WTC11 (cell line): Measurements from ENCODE around the gene ANKRD23. TPM values are rescaled to one million over a fixed set of nuclear protein-coding genes. Genes with fewer than 3 reads are reported as not detected.

ENCODE experiments used
- ATAC-seq: fragments of 200-7000 bp; cut with Tn5 transposase; 2 replicates; pipeline ENCODE4 v1.10.0; 2021; ENCODE audit warnings: mild to moderate bottlenecking, moderate library complexity
- CTCF ChIA-PET: fragments of 300-600 bp; sonication (Branson Sonifier 250); formaldehyde crosslinking; loops from one replicate; lab custom pipeline; 2021; ENCODE audit warnings: antibody characterized with exemption; lab: Charles Lee
- POLR2A ChIA-PET: fragments of 350-600 bp; sonication (Branson Sonifier 250); formaldehyde crosslinking; loops from one replicate; lab custom pipeline; 2021; ENCODE audit warnings: antibody characterized with exemption; lab: Charles Lee
- DNase-seq: peaks from one replicate; pipeline ENCODE4 v3.0.0; 2021; ENCODE audit warnings: low spot score
- H3K27ac Mint-ChIP-seq: 2 replicates; pipeline ENCODE4 v1.8.0; 2021; ENCODE audit warnings: mixed read lengths
- H3K27me3 Mint-ChIP-seq: 2 replicates; pipeline ENCODE4 v1.8.0; 2021; ENCODE audit warnings: low read depth, mild to moderate bottlenecking, moderate library complexity, mixed read lengths
- H3K36me3 Mint-ChIP-seq: 2 replicates; pipeline ENCODE4 v1.8.0; 2021; ENCODE audit warnings: mixed read lengths
- H3K4me1 Mint-ChIP-seq: 2 replicates; pipeline ENCODE4 v1.8.0; 2022; ENCODE audit warnings: mixed read lengths
- H3K4me3 Mint-ChIP-seq: 2 replicates; pipeline ENCODE4 v1.8.0; 2021; ENCODE audit warnings: mild to moderate bottlenecking, moderate library complexity, mixed read lengths
- H3K9me3 Mint-ChIP-seq: 2 replicates; pipeline ENCODE4 v1.8.0; 2021; ENCODE audit warnings: mixed read lengths
- CREB1 ChIP-seq: sonication (generic); formaldehyde crosslinking; IDR thresholded peaks from 2 replicates; pipeline ENCODE4 v1.8.0; 2023; ENCODE audit warnings: mild to moderate bottlenecking, missing genetic modification reagents
- FOXK1 ChIP-seq: sonication (generic); formaldehyde crosslinking; IDR thresholded peaks from 2 replicates; pipeline ENCODE4 v1.8.0; 2022; ENCODE audit warnings: mild to moderate bottlenecking, moderate library complexity, missing genetic modification reagents
- GABPB1 ChIP-seq: sonication (generic); formaldehyde crosslinking; IDR thresholded peaks from 2 replicates; pipeline ENCODE4 v1.8.1; 2023; ENCODE audit warnings: mild to moderate bottlenecking, missing genetic modification reagents
- GTF2I ChIP-seq: fragments of 250-450 bp; sonication (Bioruptor Pico); conservative IDR thresholded peaks from 2 replicates; pipeline ENCODE4 v1.4.0; 2021; ENCODE audit warnings: mild to moderate bottlenecking
- JUN ChIP-seq: sonication (generic); formaldehyde crosslinking; IDR thresholded peaks from 2 replicates; pipeline ENCODE4 v1.8.0; 2023; ENCODE audit warnings: mild to moderate bottlenecking, missing genetic modification reagents
- MYBL2 ChIP-seq: sonication (generic); formaldehyde crosslinking; IDR thresholded peaks from 2 replicates; pipeline ENCODE4 v1.8.1; 2023; ENCODE audit warnings: mild to moderate bottlenecking, moderate library complexity, missing genetic modification reagents
- NFATC4 ChIP-seq: fragments of 250-450 bp; sonication (Bioruptor Pico); IDR thresholded peaks from 2 replicates; pipeline ENCODE4 v1.9.0; 2021; ENCODE audit warnings: mild to moderate bottlenecking
- NR1H2 ChIP-seq: sonication (generic); formaldehyde crosslinking; IDR thresholded peaks from 2 replicates; pipeline ENCODE4 v1.9.0; 2021; ENCODE audit warnings: mild to moderate bottlenecking, moderate library complexity, missing genetic modification reagents
- RORB ChIP-seq: fragments of 250-450 bp; sonication (Bioruptor Pico); IDR thresholded peaks from 2 replicates; pipeline ENCODE4 v1.9.0; 2021; ENCODE audit warnings: mild to moderate bottlenecking
- ZNF317 ChIP-seq: sonication (generic); formaldehyde crosslinking; IDR thresholded peaks from 2 replicates; pipeline ENCODE4 v1.8.1; 2023; ENCODE audit warnings: low read depth, mild to moderate bottlenecking, moderate library complexity, missing genetic modification reagents, borderline replicate concordance
- total RNA-seq: library from RNA; stranded (reverse); gene quantifications from 3 replicates; pipeline ENCODE4 v1.2.3, GENCODE V29; 2021
- TF ChIP-seq, protein P1 (sequence below): fragments of 250-450 bp; sonication (Bioruptor Pico); IDR thresholded peaks from 2 replicates; pipeline ENCODE4 v1.8.0; 2021; ENCODE audit warnings: mild to moderate bottlenecking
- TF ChIP-seq, protein P2 (sequence below): fragments of 200-600 bp; IDR thresholded peaks from 2 replicates; pipeline ENCODE4 v1.8.0; 2022; ENCODE audit warnings: antibody characterized with exemption
- TF ChIP-seq, protein P3 (sequence below): fragments of 250-450 bp; sonication (Bioruptor Pico); IDR thresholded peaks from 2 replicates; pipeline ENCODE4 v1.9.0; 2021; ENCODE audit warnings: moderate library complexity, mild to moderate bottlenecking, inconsistent platforms, borderline replicate concordance
- TF ChIP-seq, protein P4 (sequence below): sonication (generic); formaldehyde crosslinking; IDR thresholded peaks from 2 replicates; pipeline ENCODE4 v1.8.0; 2022; ENCODE audit warnings: mild to moderate bottlenecking, missing genetic modification reagents
- TF ChIP-seq, protein P5 (sequence below): sonication (generic); formaldehyde crosslinking; IDR thresholded peaks from 2 replicates; pipeline ENCODE4 v1.8.1; 2022; ENCODE audit warnings: low read depth, mild to moderate bottlenecking, moderate library complexity, missing genetic modification reagents, borderline replicate concordance
- TF ChIP-seq, protein P6 (sequence below): sonication (generic); formaldehyde crosslinking; IDR thresholded peaks from 2 replicates; pipeline ENCODE4 v1.8.0; 2022; ENCODE audit warnings: mild to moderate bottlenecking, missing genetic modification reagents

The ANKRD23 gene
- total RNA-seq, 1 experiment from 2014 or later, result 3.2 TPM

DNA sequence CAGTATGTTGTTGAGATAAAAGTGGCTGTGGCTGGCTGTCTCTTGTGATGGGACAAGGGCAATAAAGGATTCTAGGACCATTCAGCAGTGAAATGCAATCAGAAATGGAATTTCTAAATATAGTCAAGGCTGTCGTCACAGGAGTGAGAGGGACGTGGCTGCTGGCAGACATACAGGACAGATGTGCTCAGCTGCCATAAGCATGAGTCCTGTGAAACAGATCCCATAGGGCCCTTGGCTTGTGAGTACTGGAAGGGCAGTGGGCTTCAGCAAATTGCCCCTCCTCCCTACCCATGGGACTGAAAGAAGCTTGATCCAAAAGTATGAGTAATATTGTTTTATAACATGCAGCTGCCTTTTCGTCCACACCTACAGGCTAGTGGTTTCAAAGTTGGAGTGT, 31.9 kb downstream of the ANKRD23 start (continued):
- TF ChIP-seq, protein P1, sequence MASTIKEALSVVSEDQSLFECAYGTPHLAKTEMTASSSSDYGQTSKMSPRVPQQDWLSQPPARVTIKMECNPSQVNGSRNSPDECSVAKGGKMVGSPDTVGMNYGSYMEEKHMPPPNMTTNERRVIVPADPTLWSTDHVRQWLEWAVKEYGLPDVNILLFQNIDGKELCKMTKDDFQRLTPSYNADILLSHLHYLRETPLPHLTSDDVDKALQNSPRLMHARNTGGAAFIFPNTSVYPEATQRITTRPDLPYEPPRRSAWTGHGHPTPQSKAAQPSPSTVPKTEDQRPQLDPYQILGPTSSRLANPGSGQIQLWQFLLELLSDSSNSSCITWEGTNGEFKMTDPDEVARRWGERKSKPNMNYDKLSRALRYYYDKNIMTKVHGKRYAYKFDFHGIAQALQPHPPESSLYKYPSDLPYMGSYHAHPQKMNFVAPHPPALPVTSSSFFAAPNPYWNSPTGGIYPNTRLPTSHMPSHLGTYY (CRISPR knock-in tag), result no peak
- TF ChIP-seq, protein P2, sequence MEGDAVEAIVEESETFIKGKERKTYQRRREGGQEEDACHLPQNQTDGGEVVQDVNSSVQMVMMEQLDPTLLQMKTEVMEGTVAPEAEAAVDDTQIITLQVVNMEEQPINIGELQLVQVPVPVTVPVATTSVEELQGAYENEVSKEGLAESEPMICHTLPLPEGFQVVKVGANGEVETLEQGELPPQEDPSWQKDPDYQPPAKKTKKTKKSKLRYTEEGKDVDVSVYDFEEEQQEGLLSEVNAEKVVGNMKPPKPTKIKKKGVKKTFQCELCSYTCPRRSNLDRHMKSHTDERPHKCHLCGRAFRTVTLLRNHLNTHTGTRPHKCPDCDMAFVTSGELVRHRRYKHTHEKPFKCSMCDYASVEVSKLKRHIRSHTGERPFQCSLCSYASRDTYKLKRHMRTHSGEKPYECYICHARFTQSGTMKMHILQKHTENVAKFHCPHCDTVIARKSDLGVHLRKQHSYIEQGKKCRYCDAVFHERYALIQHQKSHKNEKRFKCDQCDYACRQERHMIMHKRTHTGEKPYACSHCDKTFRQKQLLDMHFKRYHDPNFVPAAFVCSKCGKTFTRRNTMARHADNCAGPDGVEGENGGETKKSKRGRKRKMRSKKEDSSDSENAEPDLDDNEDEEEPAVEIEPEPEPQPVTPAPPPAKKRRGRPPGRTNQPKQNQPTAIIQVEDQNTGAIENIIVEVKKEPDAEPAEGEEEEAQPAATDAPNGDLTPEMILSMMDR, result no peak
- TF ChIP-seq, protein P3, sequence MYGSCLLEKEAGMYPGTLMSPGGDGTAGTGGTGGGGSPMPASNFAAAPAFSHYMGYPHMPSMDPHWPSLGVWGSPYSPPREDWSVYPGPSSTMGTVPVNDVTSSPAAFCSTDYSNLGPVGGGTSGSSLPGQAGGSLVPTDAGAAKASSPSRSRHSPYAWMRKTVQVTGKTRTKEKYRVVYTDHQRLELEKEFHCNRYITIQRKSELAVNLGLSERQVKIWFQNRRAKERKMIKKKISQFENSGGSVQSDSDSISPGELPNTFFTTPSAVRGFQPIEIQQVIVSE (CRISPR knock-in tag), result no peak
- TF ChIP-seq, all 79 proteins: peak for 0

DNA sequence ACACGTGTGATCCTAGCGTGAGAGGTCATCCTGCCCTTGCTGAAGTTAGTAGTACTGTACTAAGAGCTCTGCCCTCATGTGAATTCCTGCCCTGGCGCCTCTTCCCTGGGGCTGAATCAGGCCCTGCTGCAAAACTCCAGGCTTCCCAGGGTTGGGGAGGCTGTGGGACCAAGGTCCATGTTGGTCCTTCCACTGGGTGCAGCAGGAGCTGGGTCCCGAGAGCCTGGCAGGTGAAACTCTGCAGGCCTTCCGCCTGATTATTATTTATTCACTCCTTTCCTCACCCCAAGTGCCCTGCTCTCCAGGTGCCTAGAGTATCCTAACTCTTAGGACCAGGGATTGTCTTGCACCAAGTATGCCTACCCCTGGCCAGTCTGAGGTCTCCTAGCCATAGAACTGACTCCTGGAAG, 33.0 kb downstream of the ANKRD23 start:
- no peak for ATAC-seq
- H3K27me3 Mint-ChIP-seq, result no peaks in the 10 kb centered on the region
- POLR2A ChIA-PET, result no interaction called here
- TF ChIP-seq, protein P4, sequence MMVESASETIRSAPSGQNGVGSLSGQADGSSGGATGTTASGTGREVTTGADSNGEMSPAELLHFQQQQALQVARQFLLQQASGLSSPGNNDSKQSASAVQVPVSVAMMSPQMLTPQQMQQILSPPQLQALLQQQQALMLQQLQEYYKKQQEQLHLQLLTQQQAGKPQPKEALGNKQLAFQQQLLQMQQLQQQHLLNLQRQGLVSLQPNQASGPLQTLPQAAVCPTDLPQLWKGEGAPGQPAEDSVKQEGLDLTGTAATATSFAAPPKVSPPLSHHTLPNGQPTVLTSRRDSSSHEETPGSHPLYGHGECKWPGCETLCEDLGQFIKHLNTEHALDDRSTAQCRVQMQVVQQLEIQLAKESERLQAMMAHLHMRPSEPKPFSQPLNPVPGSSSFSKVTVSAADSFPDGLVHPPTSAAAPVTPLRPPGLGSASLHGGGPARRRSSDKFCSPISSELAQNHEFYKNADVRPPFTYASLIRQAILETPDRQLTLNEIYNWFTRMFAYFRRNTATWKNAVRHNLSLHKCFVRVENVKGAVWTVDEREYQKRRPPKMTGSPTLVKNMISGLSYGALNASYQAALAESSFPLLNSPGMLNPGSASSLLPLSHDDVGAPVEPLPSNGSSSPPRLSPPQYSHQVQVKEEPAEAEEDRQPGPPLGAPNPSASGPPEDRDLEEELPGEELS (CRISPR knock-in tag), result no peak
- TF ChIP-seq, protein P5, sequence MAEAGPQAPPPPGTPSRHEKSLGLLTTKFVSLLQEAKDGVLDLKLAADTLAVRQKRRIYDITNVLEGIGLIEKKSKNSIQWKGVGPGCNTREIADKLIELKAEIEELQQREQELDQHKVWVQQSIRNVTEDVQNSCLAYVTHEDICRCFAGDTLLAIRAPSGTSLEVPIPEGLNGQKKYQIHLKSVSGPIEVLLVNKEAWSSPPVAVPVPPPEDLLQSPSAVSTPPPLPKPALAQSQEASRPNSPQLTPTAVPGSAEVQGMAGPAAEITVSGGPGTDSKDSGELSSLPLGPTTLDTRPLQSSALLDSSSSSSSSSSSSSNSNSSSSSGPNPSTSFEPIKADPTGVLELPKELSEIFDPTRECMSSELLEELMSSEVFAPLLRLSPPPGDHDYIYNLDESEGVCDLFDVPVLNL (CRISPR knock-in tag), result no peak
- TF ChIP-seq GABPB1 (0 out of 2 replicates have a peak, but pooled peaks have one; percentile 18), FOXK1 (CRISPR knock-in tag) (no peak)
- TF ChIP-seq, all 79 proteins: peak for 1
- no peak overlapping the region for H3K4me3 Mint-ChIP-seq
- no peak for DNase-seq
- H3K4me1 Mint-ChIP-seq, result peaks cover 7% of the 10 kb centered on the region
- H3K27ac Mint-ChIP-seq, result no peak overlapping the region
- H3K36me3 Mint-ChIP-seq, result peaks cover 9% of the 10 kb centered on the region
- peaks cover 6% of the 10 kb centered on the region for H3K9me3 Mint-ChIP-seq
- CTCF ChIA-PET, result no interaction called here

DNA sequence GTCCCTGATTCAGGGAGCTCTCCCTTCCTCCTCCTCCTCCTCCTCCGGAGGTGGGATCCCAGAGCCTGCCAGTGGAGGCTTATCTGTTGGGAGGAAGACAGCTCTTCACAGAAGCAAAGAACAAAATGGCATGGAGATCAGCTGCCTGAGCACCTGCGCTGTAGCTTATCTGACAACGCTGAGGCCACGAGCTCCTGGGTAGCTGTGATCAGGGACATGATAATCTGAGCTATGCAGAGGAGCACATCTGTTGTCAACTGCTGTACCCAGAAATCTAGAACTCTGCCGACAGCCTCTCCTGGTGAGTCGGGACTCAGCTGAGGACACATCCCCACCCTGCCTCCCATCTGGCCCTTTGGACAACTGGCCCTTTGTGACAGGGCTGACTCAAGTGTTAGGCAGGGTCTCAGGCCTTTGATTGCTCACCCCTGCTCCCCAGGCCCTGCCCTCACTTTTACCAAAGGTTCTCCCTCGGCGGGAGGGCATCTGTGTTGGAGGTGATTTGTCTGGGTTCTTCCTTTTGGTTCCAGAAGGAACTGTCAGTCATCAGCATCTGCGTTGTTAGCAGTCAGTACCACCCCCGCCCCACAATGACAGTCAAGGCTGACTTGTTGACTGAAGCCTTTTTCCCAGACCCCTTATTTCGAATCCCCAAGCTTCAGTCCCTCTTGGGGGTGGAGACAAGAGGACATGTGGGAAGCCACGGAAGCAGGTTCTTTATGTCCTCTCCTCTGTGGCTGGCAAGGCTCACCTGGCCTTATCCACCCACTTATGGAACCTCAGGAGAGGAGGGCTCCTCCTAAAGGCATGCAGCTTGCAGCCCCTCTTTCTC, 33.7 kb downstream of the ANKRD23 start:
- H3K4me1 Mint-ChIP-seq, result peaks cover 4% of the 10 kb centered on the region
- H3K36me3 Mint-ChIP-seq, result peaks cover 9% of the 10 kb centered on the region
- DNase-seq, result no peak
- CTCF ChIA-PET, result no interaction called here
- TF ChIP-seq NR1H2 (CRISPR knock-in tag) (no peak), MYBL2 (CRISPR knock-in tag) (no peak), GTF2I (CRISPR knock-in tag) (no peak), RORB (CRISPR knock-in tag) (no peak), JUN (CRISPR knock-in tag) (no peak), ZNF317 (CRISPR knock-in tag) (no peak), NFATC4 (no peak), CREB1 (CRISPR knock-in tag) (no peak)
- TF ChIP-seq, protein P3 (CRISPR knock-in tag), result no peak
- TF ChIP-seq, protein P6, sequence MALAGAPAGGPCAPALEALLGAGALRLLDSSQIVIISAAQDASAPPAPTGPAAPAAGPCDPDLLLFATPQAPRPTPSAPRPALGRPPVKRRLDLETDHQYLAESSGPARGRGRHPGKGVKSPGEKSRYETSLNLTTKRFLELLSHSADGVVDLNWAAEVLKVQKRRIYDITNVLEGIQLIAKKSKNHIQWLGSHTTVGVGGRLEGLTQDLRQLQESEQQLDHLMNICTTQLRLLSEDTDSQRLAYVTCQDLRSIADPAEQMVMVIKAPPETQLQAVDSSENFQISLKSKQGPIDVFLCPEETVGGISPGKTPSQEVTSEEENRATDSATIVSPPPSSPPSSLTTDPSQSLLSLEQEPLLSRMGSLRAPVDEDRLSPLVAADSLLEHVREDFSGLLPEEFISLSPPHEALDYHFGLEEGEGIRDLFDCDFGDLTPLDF (CRISPR knock-in tag), result no peak
- TF ChIP-seq, all 79 proteins: peak for 0
- Mint-ChIP-seq H3K27me3 (no peaks in the 10 kb centered on the region), H3K27ac (no peak overlapping the region), H3K4me3 (no peak overlapping the region), H3K9me3 (peaks cover 6% of the 10 kb centered on the region)
- no peak for ATAC-seq
- POLR2A ChIA-PET, result no interaction called here
